ENCODE results near the gene TMEM256. TPM values are rescaled to one million over a fixed set of nuclear protein-coding genes. Genes with fewer than 3 reads are reported as not detected.
A peak's percentile ranks its signal among the peaks of the same experiment; 100 is the strongest.

The TMEM256 gene
- total RNA-seq, 2 donors from 2014 or later: 133 to 175 TPM

GRCh38 chr17:7445619-7445968 is 41.7 kb upstream of the TMEM256 start:
- Mint-ChIP-seq H3K27me3 (ENCODE audit: insufficient read depth) (peaks cover 65% of the 10 kb centered on the region), H3K4me3 (peak overlapping the region; percentile 71), H3K36me3 (ENCODE audit: low read depth) (no peaks in the 10 kb centered on the region), H3K9me3 (no peaks in the 10 kb centered on the region), H3K27ac (peak overlapping the region; percentile 93), H3K4me1 (peaks cover 6% of the 10 kb centered on the region)
- Histone ChIP-seq H3K27ac (ENCODE audit: low read depth, low read length) (no peak overlapping the region), H3K4me1 (ENCODE audit: control insufficient read depth, insufficient read depth, low read length) (no peaks in the 10 kb centered on the region), H3K27me3 (ENCODE audit: control insufficient read depth, insufficient read depth, low read length, poor library complexity, severe bottlenecking) (peaks cover 16% of the 10 kb centered on the region), H3K9ac (ENCODE audit: extremely low read depth, low read length, poor library complexity, severe bottlenecking) (peak overlapping the region; percentile 50), H3K36me3 (ENCODE audit: control insufficient read depth, insufficient read depth, low read length) (no peaks in the 10 kb centered on the region), H3K4me3 (ENCODE audit: low read length) (peak overlapping the region; percentile 79), H3K9me3 (ENCODE audit: control insufficient read depth, low read length) (no peaks in the 10 kb centered on the region)
- no peak for TF ChIP-seq CTCF (conservative IDR thresholded peaks at IDR 0.05)
- whole genome bisulfite sequencing, 2 experiments (ENCODE audit: insufficient coverage in 1 of 2, insufficient read length in 1 of 2): 6 to 8% methylated on average over 11 to 16 of the region's 16 CpGs
- DNase-seq: peak; percentile 98

- WGBS, 2 experiments (ENCODE audit: insufficient coverage in 1 of 2, insufficient read length in 1 of 2): 3 to 5% methylated on average over 31 to 51 of the region's 51 CpGs
Observed at GRCh38 chr17:7444682-7445618, 41.1 kb upstream of the TMEM256 start, which contains the start of gene CHRNB1. Gene CHRNB1, plus strand, starts transcription at chr17:7445061. Its CDS starts 67 bp downstream, at chr17:7445128.

More at GRCh38 chr17:7444682-7445618, 41.1 kb upstream of the TMEM256 start, which contains the start of gene CHRNB1:
- no peaks in the 10 kb centered on the region for H3K36me3 ChIP-seq (ENCODE audit: control insufficient read depth, insufficient read depth, low read length)
- no peaks in the 10 kb centered on the region for H3K9me3 ChIP-seq (ENCODE audit: control insufficient read depth, low read length)
- TF ChIP-seq CTCF (conservative IDR thresholded peaks at IDR 0.05): peak; percentile 50
- no peaks in the 10 kb centered on the region for H3K4me1 ChIP-seq (ENCODE audit: control insufficient read depth, insufficient read depth, low read length)
- Mint-ChIP-seq H3K27ac (peak within 1 kb of the TSS; percentile 93), H3K36me3 (ENCODE audit: low read depth) (no peaks in the 10 kb centered on the region), H3K27me3 (ENCODE audit: insufficient read depth) (peaks cover 71% of the 10 kb centered on the region), H3K4me1 (peaks cover 6% of the 10 kb centered on the region), H3K9me3 (no peaks in the 10 kb centered on the region), H3K4me3 (peak within 1 kb of the TSS; percentile 71)
- H3K27ac ChIP-seq (ENCODE audit: low read depth, low read length): no peak within 1 kb of the TSS
- H3K27me3 ChIP-seq (ENCODE audit: control insufficient read depth, insufficient read depth, low read length, poor library complexity, severe bottlenecking): peaks cover 16% of the 10 kb centered on the region
- DNase-seq: peak; percentile 98
- H3K4me3 ChIP-seq (ENCODE audit: low read length): peak within 1 kb of the TSS; percentile 79
- peak within 1 kb of the TSS; percentile 50 for H3K9ac ChIP-seq (ENCODE audit: extremely low read depth, low read length, poor library complexity, severe bottlenecking)
